Measurements from ENCODE around the gene CSRNP2. TPM values are rescaled to one million over a fixed set of nuclear protein-coding genes. Genes with fewer than 3 reads are reported as not detected.

Gene CSRNP2
- total and polyA plus RNA-seq, 2 of the 8 experiments (the other 6 are each of a cell fraction or from before 2014, with no cell fraction given): 13.7 to 34.0 TPM

DNA sequence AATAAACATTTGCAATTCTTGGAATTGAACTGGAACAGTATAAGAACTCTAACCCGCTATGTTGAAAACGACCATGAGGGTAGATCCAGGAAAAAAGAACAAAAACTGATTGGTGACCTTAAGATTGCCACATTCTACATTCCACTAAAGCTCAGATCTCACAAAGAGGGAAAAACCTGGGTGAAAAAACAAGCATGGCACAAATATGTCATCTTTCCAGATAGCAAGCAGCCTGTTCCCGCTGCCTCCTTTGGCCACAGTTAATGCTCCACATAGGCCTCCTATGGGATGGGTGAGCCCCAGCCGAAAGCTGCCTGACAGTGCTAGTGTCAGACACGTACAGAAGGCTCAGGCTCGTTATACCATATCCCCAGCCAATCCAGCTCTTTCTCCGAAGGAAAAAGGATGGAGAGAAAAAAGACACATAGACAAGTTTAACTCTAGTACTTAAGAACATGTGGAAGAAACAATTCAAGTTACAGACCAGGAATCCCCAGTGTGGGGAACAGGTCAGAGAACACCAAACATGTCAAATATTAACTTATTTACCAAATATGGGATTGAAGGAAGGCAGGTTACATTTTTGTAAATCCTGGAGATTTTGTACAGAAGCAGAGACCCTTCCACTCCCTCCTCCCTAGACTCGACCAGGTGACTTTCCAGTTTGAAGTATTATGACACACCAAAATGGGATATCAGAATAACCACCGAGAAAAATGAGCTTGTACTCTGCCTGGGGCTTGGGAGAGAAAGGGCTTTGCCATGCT, 20.6 kb downstream of the CSRNP2 start:
- no peak overlapping the region for H2AFZ ChIP-seq (ENCODE audit: low read length)
- H4K5ac ChIP-seq (ENCODE audit: insufficient read length, low read depth, low read length): no peak overlapping the region
- no peak overlapping the region for H2BK20ac ChIP-seq (ENCODE audit: low read length)
- no peak overlapping the region for H3K4ac ChIP-seq (replicated peaks; ENCODE audit: insufficient read length, low read depth, low read length)
- no peak overlapping the region for H3K4me3 ChIP-seq (ENCODE audit: extremely low read depth in 1 of 4, insufficient read depth in 2 of 4, low read depth in 3 of 4, low read length in 4 of 4)
- no peak overlapping the region for H3K4me2 ChIP-seq (ENCODE audit: insufficient read depth in 1 of 2, low read depth in 2 of 2, low read length in 2 of 2)
- no peak overlapping the region for H4K8ac ChIP-seq (ENCODE audit: extremely low read depth, insufficient read depth, low read length)
- 93% methylated on average over 9 of the region's 9 CpGs; no CpG with 5 or more reads in 1 of the 2 experiments for WGBS, 2 experiments (ENCODE audit: extremely low coverage in 1 of 2, insufficient coverage in 1 of 2, insufficient read length in 1 of 2, insufficient replicate concordance in 2 of 2, low coverage in 1 of 2, low lambda C conversion rate in 2 of 2, missing lambda C conversion rate in 1 of 2)
- H2BK15ac ChIP-seq (ENCODE audit: low read length): no peak overlapping the region
- H3K79me2 ChIP-seq (ENCODE audit: control insufficient read depth in 1 of 2, insufficient read depth in 2 of 2, low read length in 2 of 2): no peaks in the 10 kb centered on the region
- no peaks in the 10 kb centered on the region for H3K27me3 ChIP-seq (replicated peaks in 1 of 4; ENCODE audit: control insufficient read depth in 3 of 4, extremely low read depth in 1 of 4, insufficient read depth in 3 of 4, low read length in 3 of 4)
- H3K4me1 ChIP-seq (replicated peaks in 1 of 4; ENCODE audit: control insufficient read depth in 3 of 4, insufficient read depth in 4 of 4, low read length in 3 of 4): no peaks in the 10 kb centered on the region
- no peak overlapping the region for H3K18ac ChIP-seq (ENCODE audit: extremely low read depth, low read length)
- no peaks in the 10 kb centered on the region for H3K79me1 ChIP-seq (ENCODE audit: low read depth, low read length)
- no peaks in the 10 kb centered on the region for H3K23me2 ChIP-seq (ENCODE audit: low read depth, low read length)
- no peak overlapping the region for H2BK12ac ChIP-seq (ENCODE audit: low read depth, low read length)
- no peak overlapping the region for H3K27ac ChIP-seq (ENCODE audit: low read depth, low read length)
- H2AK5ac ChIP-seq (ENCODE audit: low read depth, low read length): no peak overlapping the region
- H2BK5ac ChIP-seq (ENCODE audit: low read depth, low read length): no peak overlapping the region
- no peaks in the 10 kb centered on the region for H3K9me3 ChIP-seq (ENCODE audit: insufficient read depth in 2 of 2, low read depth in 1 of 2, low read length in 1 of 2)
- H4K20me1 ChIP-seq (replicated peaks in 1 of 2; ENCODE audit: control insufficient read depth in 1 of 2, insufficient read depth in 2 of 2, low read length in 2 of 2): peaks cover 2 to 4% of the 10 kb centered on the region in 2 experiments
- H3K36me3 ChIP-seq (ENCODE audit: control insufficient read depth in 2 of 4, insufficient read depth in 4 of 4, low read length in 3 of 4): peaks cover 20 to 81% (median 52%) of the 10 kb centered on the region in 4 experiments
- CTCF ChIA-PET (ENCODE audit: partially characterized antibody): interaction anchor here (1.0 to 1.4 kb wide), 3 partner anchors 10 to 11 kb away, joined by 4 to 5 read pairs (median 4); no protein-coding TSS in a partner anchor
- H3K14ac ChIP-seq (ENCODE audit: insufficient read length): no peak overlapping the region
- no peak for DNase-seq (ENCODE audit: low read depth in 1 of 2, low spot score in 2 of 2)
- POLR2A ChIA-PET (ENCODE audit: partially characterized antibody): interaction anchor here (0.9 to 1.9 kb wide), 4 partner anchors 9 to 20 kb away, joined by 3 to 17 read pairs (median 8); partner anchors contain the start of gene CSRNP2
- H2BK120ac ChIP-seq (replicated peaks; ENCODE audit: low read depth, low read length): no peak overlapping the region
- no peak overlapping the region for H3K23ac ChIP-seq (ENCODE audit: insufficient read length)
- H3K9ac ChIP-seq (replicated peaks in 1 of 4; ENCODE audit: extremely low read depth in 1 of 4, low read depth in 3 of 4, low read length in 3 of 4): no peak overlapping the region
- no peak for FAIRE-seq
- H4K91ac ChIP-seq (replicated peaks; ENCODE audit: insufficient read length, low read length): no peak overlapping the region
- H3K56ac ChIP-seq (replicated peaks; ENCODE audit: insufficient read length, low read depth, low read length): no peak overlapping the region
- TF ChIP-seq KDM4A (IDR thresholded peaks at IDR 0.05; ENCODE audit: low read depth, low read length, severe bottlenecking) (no peak), HDAC6 (IDR thresholded peaks at IDR 0.05; ENCODE audit: low read depth, low read length) (no peak), CBX8 (IDR thresholded peaks at IDR 0.05; ENCODE audit: borderline replicate concordance, low read depth, low read length) (no peak), GTF2F1 (IDR thresholded peaks at IDR 0.05; ENCODE audit: borderline replicate concordance, low read depth, low read length) (no peak), SP4 (IDR thresholded peaks at IDR 0.05; ENCODE audit: low read length) (no peak), SAP30 (IDR thresholded peaks at IDR 0.05; ENCODE audit: insufficient read depth, insufficient replicate concordance, low read length) (no peak)
- TF ChIP-seq, protein P1, sequence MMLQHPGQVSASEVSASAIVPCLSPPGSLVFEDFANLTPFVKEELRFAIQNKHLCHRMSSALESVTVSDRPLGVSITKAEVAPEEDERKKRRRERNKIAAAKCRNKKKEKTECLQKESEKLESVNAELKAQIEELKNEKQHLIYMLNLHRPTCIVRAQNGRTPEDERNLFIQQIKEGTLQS (IDR thresholded peaks at IDR 0.05; ENCODE audit: insufficient read depth, low read depth, low read length): no peak
- TF ChIP-seq, protein P2, sequence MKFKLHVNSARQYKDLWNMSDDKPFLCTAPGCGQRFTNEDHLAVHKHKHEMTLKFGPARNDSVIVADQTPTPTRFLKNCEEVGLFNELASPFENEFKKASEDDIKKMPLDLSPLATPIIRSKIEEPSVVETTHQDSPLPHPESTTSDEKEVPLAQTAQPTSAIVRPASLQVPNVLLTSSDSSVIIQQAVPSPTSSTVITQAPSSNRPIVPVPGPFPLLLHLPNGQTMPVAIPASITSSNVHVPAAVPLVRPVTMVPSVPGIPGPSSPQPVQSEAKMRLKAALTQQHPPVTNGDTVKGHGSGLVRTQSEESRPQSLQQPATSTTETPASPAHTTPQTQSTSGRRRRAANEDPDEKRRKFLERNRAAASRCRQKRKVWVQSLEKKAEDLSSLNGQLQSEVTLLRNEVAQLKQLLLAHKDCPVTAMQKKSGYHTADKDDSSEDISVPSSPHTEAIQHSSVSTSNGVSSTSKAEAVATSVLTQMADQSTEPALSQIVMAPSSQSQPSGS (IDR thresholded peaks at IDR 0.05; ENCODE audit: low read length): no peak
- TF ChIP-seq, protein P3, sequence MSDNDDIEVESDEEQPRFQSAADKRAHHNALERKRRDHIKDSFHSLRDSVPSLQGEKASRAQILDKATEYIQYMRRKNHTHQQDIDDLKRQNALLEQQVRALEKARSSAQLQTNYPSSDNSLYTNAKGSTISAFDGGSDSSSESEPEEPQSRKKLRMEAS (IDR thresholded peaks at IDR 0.05): no peak
